K562 (cell line): ENCODE data around the gene UQCR11. TPM values are rescaled to one million over a fixed set of nuclear protein-coding genes. Genes with fewer than 3 reads are reported as not detected.

Experiments
- ATAC-seq: fragments of 200-7000 bp; cut with Tn5 transposase; 3 replicates; pipeline ENCODE4 v1.9.1; 2020; ENCODE audit warnings: moderate library complexity
- BruUV-seq: library from RNA; stranded (reverse); fragments of 400-500 nt; replicated peaks from 2 replicates; lab custom pipeline; 2021; lab: Mats Ljungman, UMichigan
- CTCF ChIA-PET: fragments of 300-600 bp; formaldehyde crosslinking; extraction: SDS; loops from one replicate; lab custom pipeline; 2021; ENCODE audit warnings: low intra/inter-chr PET ratio; lab: Yijun Ruan, JAX
- POLR2A ChIA-PET: fragments of 300-600, 350-650 bp; sonication (Branson Sonifier 250); formaldehyde crosslinking; extraction: SDS; loops from one replicate; lab custom pipeline; 2021; ENCODE audit warnings: antibody characterized with exemption, inconsistent platforms; lab: Yijun Ruan, JAX
- DNase-seq, 4 experiments: peaks; one replicate each; pipeline versions ENCODE4 v3.0.0 to v3.0.0-alpha.2; 2011 to 2018; ENCODE audit warnings: low spot score in 3 of 4, mixed read lengths in 3 of 4; ENCODE audit errors: extremely low read depth in 1 of 4
- FAIRE-seq: peaks from 2 replicates; lab custom pipeline; 2011; peaks lifted over from hg19 to GRCh38; lab: Jason Lieb, UNC
- H2AFZ ChIP-seq: 2 replicates; pipeline ENCODE4 v1.6.0; 2011; ENCODE audit warnings: low read depth, low read length, control low read depth, inconsistent platforms
- H3K27ac ChIP-seq: fragments of 200-600 bp; 3 replicates; pipeline ENCODE4 v1.8.0; 2011; ENCODE audit warnings: low read depth, mild to moderate bottlenecking, control low read depth, inconsistent platforms, low read length, moderate library complexity, mixed read lengths; ENCODE audit errors: extremely low read depth
- H3K27me3 ChIP-seq, 2 experiments: fragments of 300-600 bp in 1 of 2; 2 replicates in 1 of 2; 3 replicates in 1 of 2; pipeline versions ENCODE4 v1.6.0 to v1.8.0; 2011; ENCODE audit warnings: inconsistent platforms in 2 of 2, low read length in 2 of 2, mild to moderate bottlenecking in 1 of 2, mixed read lengths in 1 of 2, moderate library complexity in 1 of 2; ENCODE audit not compliant: control insufficient read depth in 2 of 2, insufficient read depth in 2 of 2
- H3K36me3 ChIP-seq: fragments of 300-600 bp; 3 replicates; pipeline ENCODE4 v1.8.0; 2011; ENCODE audit warnings: mild to moderate bottlenecking, low read length, inconsistent platforms; ENCODE audit not compliant: control insufficient read depth, insufficient read depth
- H3K4me1 ChIP-seq, 2 experiments: fragments of 200-600 bp in 1 of 2; replicated peaks in 1 of 2; 2 replicates in 1 of 2; 3 replicates in 1 of 2; pipeline versions ENCODE4 v1.5.1 to v1.8.0; 2011; ENCODE audit warnings: inconsistent platforms in 2 of 2, low read length in 2 of 2, mild to moderate bottlenecking in 1 of 2, mixed read lengths in 1 of 2, moderate library complexity in 1 of 2; ENCODE audit not compliant: control insufficient read depth in 2 of 2, insufficient read depth in 2 of 2
- H3K4me2 ChIP-seq: 2 replicates; pipeline ENCODE4 v1.6.1; 2011; ENCODE audit warnings: low read length, control low read depth, inconsistent platforms, mixed read lengths; ENCODE audit not compliant: insufficient read depth
- H3K4me3 ChIP-seq: fragments of 200-600 bp; sonication (generic), shearing (Covaris generic); 2 replicates; pipeline ENCODE4 v1.5.1; 2016; ENCODE audit warnings: control low read depth, inconsistent platforms
- H3K79me2 ChIP-seq: fragments of 200-600 bp; 3 replicates; pipeline ENCODE4 v1.8.0; 2011; ENCODE audit warnings: low read length, inconsistent platforms; ENCODE audit not compliant: control insufficient read depth, insufficient read depth
- H3K9ac ChIP-seq, 2 experiments: 2 replicates each; pipeline versions ENCODE4 v1.6.0 to v1.6.1; 2011; ENCODE audit warnings: low read depth in 2 of 2, low read length in 2 of 2, control low read depth in 1 of 2, inconsistent platforms in 1 of 2, mild to moderate bottlenecking in 1 of 2, mixed read lengths in 1 of 2; ENCODE audit not compliant: insufficient read depth in 1 of 2
- H3K9me1 ChIP-seq: one replicate; pipeline ENCODE4 v1.6.0; 2011; ENCODE audit warnings: inconsistent platforms, mild to moderate bottlenecking, low read length, moderate library complexity; ENCODE audit not compliant: control insufficient read depth, insufficient read depth
- H3K9me3 ChIP-seq: replicated peaks from 2 replicates; pipeline ENCODE4 v1.5.1; 2011; ENCODE audit warnings: low read depth, low read length, inconsistent platforms; ENCODE audit not compliant: control insufficient read depth, insufficient read depth
- H4K20me1 ChIP-seq: replicated peaks from 2 replicates; pipeline ENCODE4 v1.6.1; 2011; ENCODE audit warnings: low read length, inconsistent platforms, mixed read lengths; ENCODE audit not compliant: control insufficient read depth, insufficient read depth
- NFYB ChIP-seq: IDR thresholded peaks from 2 replicates; pipeline ENCODE4 v1.6.1; 2011; ENCODE audit warnings: mild to moderate bottlenecking, moderate library complexity; ENCODE audit not compliant: insufficient read length; ENCODE audit errors: extremely low read depth
- POLR2G ChIP-seq: fragments of 200-400 bp; formaldehyde crosslinking; IDR thresholded peaks from 2 replicates; pipeline ENCODE4 v1.6.1; 2017; ENCODE audit warnings: low read depth, mild to moderate bottlenecking, antibody characterized with exemption, low read length, moderate library complexity
- RAD51 ChIP-seq: fragments of 450-650 bp; IDR thresholded peaks from 2 replicates; pipeline ENCODE4 v1.7.1; 2016; ENCODE audit warnings: low read depth, mild to moderate bottlenecking, borderline replicate concordance
- RBFOX2 ChIP-seq: fragments of 200-400 bp; formaldehyde crosslinking; IDR thresholded peaks from 2 replicates; pipeline ENCODE4 v1.6.1; 2017; ENCODE audit warnings: low read depth, mild to moderate bottlenecking, low read length, moderate library complexity
- ZNF583 ChIP-seq: fragments of 250-450 bp; sonication (Bioruptor Pico); IDR thresholded peaks from 2 replicates; pipeline ENCODE4 v1.4.0; 2020
- ZNF584 ChIP-seq: fragments of 200-800 bp; sonication (Bioruptor generic); IDR thresholded peaks from 2 replicates; pipeline ENCODE4 v1.6.1; 2016; ENCODE audit warnings: low read depth, mild to moderate bottlenecking, missing genetic modification characterization, missing compliant biosample characterization
- WGBS: fragments of 100-300 bp; shearing (Covaris generic); methylation state at CpG from one replicate; pipeline ENCODE4 v1.1.6; 2016; ENCODE audit warnings: low coverage, mixed read lengths; ENCODE audit not compliant: insufficient coverage; ENCODE audit errors: missing lambda C conversion rate; 5-methylcytosine and 5-hydroxymethylcytosine counted together
- in situ Hi-C: fragments of 300-500 bp; cut with MboI; formaldehyde crosslinking; loops from 4 replicates; pipeline ENCODE4 v1.15.0; 2018; ENCODE audit warnings: inconsistent platforms, mixed read lengths
- intact Hi-C: fragments of 100-400 bp; cut with micrococcal nuclease; formaldehyde crosslinking; loops from 2 replicates; pipeline ENCODE4 v1.14.2; 2022
- polyA plus RNA-seq, 8 experiments: library from polyadenylated mRNA; depleted of rRNA in 4 of 8; stranded (reverse) in 5 of 8; unstranded in 3 of 8; fragments of >200 nt; fragmentation: Nextera tagmentation in 2 of 8; fragmentation: Illumina TruSeq in 1 of 8; extraction: Ambion mirVana in 2 of 8; extraction: Trizol in 1 of 8; gene quantifications; 2 replicates each; pipeline versions ENCODE4 v1.2.1 to v1.2.3, GENCODE V29; 2011 to 2014; ENCODE audit warnings: inconsistent platforms in 1 of 8, missing spikeins in 1 of 8
- total RNA-seq, 7 experiments: library from RNA; depleted of rRNA in 6 of 7; stranded (reverse); fragments of >200 nt in 6 of 7; fragmentation: Illumina TruSeq in 2 of 7; extraction: Trizol in 2 of 7; gene quantifications; 2 replicates each; pipeline versions ENCODE4 v1.2.1 to v1.2.3, GENCODE V29; 2011 to 2021; ENCODE audit warnings: low replicate concordance in 1 of 7

Gene UQCR11
- total and polyA plus RNA-seq, 9 of the 15 experiments (the other 6 are each of a cell fraction or from before 2014, with no cell fraction given) = 57.6 to 394 (median 259) TPM

- Histone ChIP-seq H3K4me3 (no peak overlapping the region), H2AFZ (no peak overlapping the region), H3K9me3 (no peaks in the 10 kb centered on the region), H3K27ac (no peak overlapping the region), H3K27me3 (no peaks in the 10 kb centered on the region), H3K9ac (no peak overlapping the region), H3K79me2 (peaks cover 50% of the 10 kb centered on the region), H3K9me1 (no peaks in the 10 kb centered on the region), H3K4me1 (peaks cover 0 to 60% of the 10 kb centered on the region in 2 experiments; a peak in 3 of 5 replicates), H3K4me2 (no peak overlapping the region), H3K36me3 (peaks cover 98% of the 10 kb centered on the region; the same call in 2 of the 3 replicates), H4K20me1 (no peaks in the 10 kb centered on the region; the same call in 1 of the 2 replicates)
- ChIA-PET CTCF (no interaction called here), POLR2A (no interaction called here)
- ATAC-seq (no peak), FAIRE-seq (no peak), DNase-seq (no peak)
- intact Hi-C loops = no loop called here
- TF ChIP-seq NFYB (no peak), ZNF583 (CRISPR knock-in tag) (no peak), RBFOX2 (peak; percentile 47; the same call in 1 of the 2 replicates), ZNF584 (CRISPR knock-in tag) (no peak), POLR2G (peak; percentile 11; the same call in 1 of the 2 replicates), RAD51 (no peak)
- in situ Hi-C loops = no loop called here
- no TSS peak for BruUV-seq
- WGBS = 92% methylated on average over 11 of the region's 23 CpGs
Observed at GRCh38 chr19:1645299-1645698, 40.0 kb upstream of the UQCR11 start.
